ENCODE results near the gene UNC5B.
A peak's percentile ranks its signal among the peaks of the same experiment; 100 is the strongest.

UNC5B gene

DNA sequence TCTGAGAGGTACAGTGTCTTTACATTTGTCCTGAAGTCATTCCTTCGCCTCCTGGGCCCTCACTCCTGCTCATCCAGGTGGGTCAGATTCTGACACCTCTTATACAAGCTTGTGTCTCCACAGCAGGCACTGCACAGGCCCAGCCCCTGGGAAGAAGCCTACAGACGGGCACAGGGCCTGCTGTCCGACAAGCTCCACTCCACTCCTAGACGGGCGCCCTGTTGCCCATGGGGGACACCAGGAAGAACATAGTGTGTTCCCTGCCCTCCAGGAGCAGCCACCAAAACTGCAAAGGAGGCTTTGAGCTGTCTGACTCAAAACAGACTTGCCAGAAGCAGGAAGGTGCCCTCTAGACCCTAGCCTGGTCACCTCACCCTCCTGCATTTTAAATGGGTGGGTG lies 61.1 kb downstream of the UNC5B start:
- TF ChIP-seq, protein P1, sequence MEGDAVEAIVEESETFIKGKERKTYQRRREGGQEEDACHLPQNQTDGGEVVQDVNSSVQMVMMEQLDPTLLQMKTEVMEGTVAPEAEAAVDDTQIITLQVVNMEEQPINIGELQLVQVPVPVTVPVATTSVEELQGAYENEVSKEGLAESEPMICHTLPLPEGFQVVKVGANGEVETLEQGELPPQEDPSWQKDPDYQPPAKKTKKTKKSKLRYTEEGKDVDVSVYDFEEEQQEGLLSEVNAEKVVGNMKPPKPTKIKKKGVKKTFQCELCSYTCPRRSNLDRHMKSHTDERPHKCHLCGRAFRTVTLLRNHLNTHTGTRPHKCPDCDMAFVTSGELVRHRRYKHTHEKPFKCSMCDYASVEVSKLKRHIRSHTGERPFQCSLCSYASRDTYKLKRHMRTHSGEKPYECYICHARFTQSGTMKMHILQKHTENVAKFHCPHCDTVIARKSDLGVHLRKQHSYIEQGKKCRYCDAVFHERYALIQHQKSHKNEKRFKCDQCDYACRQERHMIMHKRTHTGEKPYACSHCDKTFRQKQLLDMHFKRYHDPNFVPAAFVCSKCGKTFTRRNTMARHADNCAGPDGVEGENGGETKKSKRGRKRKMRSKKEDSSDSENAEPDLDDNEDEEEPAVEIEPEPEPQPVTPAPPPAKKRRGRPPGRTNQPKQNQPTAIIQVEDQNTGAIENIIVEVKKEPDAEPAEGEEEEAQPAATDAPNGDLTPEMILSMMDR (IDR thresholded peaks at IDR 0.05), result no peak
- peaks cover 68% of the 10 kb centered on the region for H3K4me1 Mint-ChIP-seq
- DNase-seq, result no peak
- H3K36me3 Mint-ChIP-seq (ENCODE audit: low read depth), result no peaks in the 10 kb centered on the region
- no peak overlapping the region for H3K4me3 Mint-ChIP-seq
- no peaks in the 10 kb centered on the region for H3K27me3 Mint-ChIP-seq (ENCODE audit: low read depth, poor library complexity)
- no peak overlapping the region for H3K27ac Mint-ChIP-seq
- no peaks in the 10 kb centered on the region for H3K9me3 Mint-ChIP-seq

DNA sequence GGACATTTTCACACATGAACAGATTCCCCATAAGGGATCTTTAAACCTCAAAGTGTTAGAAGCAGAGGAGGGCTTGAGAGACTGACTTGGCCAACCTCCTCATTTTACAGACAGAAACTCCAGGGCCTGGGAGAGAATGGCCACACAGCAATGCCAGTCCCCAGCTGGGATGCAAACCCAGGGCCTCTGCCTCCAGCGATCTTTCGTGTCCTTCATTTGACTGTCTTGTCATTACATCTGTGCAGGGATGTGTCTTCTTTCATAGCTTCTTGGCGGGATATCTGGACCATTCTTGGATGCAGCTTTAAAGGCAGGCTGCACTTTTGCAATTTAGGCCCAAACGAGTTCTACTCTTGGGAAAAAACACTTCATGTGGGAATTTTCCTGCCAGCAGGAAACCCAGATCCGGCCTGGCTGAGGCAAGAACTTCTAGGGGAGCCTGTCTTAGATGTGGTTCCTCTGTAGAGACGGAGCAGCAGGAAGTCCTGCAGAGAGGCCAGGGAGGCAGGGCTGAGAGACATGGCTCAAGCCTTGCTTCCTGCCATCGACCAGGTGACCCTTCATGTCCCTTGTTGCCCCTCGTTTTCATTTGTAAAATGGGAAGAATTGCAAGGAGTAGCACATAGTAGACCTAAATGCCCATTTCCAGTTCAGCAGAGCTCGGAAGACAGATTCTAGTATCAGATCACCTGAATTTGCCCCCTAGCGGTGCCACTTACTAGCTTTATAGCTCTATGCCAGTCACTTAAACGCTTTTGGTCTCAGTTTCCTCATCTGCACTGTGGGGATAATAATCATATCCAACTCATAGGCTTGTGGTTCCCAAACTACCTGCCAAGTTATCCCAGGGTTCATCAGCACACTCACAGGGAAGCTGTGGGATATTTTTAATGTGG lies 62.8 kb downstream of the UNC5B start:
- no peak overlapping the region for H3K4me3 Mint-ChIP-seq
- peaks cover 1% of the 10 kb centered on the region for H3K36me3 Mint-ChIP-seq (ENCODE audit: low read depth)
- H3K9me3 Mint-ChIP-seq, result no peaks in the 10 kb centered on the region
- H3K27me3 Mint-ChIP-seq (ENCODE audit: low read depth, poor library complexity), result no peaks in the 10 kb centered on the region
- no peak for DNase-seq
- no peak overlapping the region for H3K27ac Mint-ChIP-seq
- peaks cover 62% of the 10 kb centered on the region for H3K4me1 Mint-ChIP-seq
- TF ChIP-seq, protein P1 (IDR thresholded peaks at IDR 0.05), result no peak

DNA sequence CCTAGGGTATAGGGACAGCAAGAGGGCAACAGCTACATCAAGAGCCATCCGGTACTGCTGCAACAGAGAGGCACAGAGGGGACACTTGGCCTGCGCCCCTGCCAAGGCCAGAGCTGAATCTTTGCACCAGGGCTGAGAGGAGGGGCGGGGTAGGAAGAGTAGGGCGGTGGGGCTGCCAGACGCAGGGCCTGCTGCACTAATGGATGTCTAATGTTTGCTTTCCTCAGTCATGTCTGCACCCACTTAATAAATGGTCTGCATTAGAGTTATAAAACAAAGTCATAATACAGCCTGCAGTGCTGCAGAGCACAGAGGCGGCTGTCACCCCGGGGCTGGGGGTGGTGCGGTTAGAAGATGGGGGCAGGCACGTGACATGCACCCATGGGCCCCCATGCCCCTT lies 64.5 kb downstream of the UNC5B start:
- Mint-ChIP-seq H3K9me3 (no peaks in the 10 kb centered on the region), H3K4me3 (no peak overlapping the region), H3K4me1 (peaks cover 48% of the 10 kb centered on the region), H3K27me3 (ENCODE audit: low read depth, poor library complexity) (no peaks in the 10 kb centered on the region), H3K27ac (no peak overlapping the region), H3K36me3 (ENCODE audit: low read depth) (peaks cover 8% of the 10 kb centered on the region)
- TF ChIP-seq, protein P1 (IDR thresholded peaks at IDR 0.05), result no peak
- no peak for DNase-seq

DNA sequence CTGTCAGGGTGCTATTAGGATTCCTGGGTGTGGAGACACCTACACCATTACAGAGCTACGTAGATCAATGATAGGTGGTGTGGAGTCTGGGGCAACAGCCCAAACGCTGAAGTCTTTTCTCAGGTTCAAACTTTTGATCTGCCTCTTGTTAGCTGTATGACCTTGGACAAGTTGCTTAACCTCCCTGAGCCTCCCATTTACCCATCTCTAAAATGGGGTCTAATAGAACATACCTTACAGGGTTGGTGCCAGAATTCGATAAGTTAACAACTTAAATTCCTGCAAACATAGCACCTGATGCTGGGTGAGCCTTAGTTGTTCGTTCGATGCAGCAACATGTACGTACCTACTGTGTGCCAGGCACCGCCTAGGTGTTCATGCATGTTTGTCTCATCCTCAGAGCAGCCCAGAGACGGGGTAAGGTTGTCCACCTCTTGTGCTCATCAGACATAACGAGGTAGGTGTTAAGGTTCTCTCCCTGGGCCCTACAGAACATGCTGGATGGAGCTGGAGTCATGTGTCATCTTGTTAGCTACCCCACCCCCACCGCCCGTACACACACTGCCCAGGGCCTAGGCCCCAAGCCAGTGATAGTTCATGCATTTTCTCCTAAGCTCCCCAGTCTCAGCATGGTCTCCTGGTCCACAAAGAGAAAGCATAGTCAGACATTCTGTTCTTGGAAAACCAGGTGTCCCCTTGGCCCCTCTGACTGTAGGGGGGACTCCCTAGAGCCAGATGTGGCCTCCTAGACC lies 65.7 kb downstream of the UNC5B start:
- Mint-ChIP-seq H3K4me1 (peaks cover 44% of the 10 kb centered on the region), H3K36me3 (ENCODE audit: low read depth) (peaks cover 16% of the 10 kb centered on the region), H3K4me3 (no peak overlapping the region), H3K9me3 (no peaks in the 10 kb centered on the region), H3K27me3 (ENCODE audit: low read depth, poor library complexity) (no peaks in the 10 kb centered on the region), H3K27ac (no peak overlapping the region)
- DNase-seq, result no peak
- TF ChIP-seq, protein P1 (IDR thresholded peaks at IDR 0.05), result no peak

DNA sequence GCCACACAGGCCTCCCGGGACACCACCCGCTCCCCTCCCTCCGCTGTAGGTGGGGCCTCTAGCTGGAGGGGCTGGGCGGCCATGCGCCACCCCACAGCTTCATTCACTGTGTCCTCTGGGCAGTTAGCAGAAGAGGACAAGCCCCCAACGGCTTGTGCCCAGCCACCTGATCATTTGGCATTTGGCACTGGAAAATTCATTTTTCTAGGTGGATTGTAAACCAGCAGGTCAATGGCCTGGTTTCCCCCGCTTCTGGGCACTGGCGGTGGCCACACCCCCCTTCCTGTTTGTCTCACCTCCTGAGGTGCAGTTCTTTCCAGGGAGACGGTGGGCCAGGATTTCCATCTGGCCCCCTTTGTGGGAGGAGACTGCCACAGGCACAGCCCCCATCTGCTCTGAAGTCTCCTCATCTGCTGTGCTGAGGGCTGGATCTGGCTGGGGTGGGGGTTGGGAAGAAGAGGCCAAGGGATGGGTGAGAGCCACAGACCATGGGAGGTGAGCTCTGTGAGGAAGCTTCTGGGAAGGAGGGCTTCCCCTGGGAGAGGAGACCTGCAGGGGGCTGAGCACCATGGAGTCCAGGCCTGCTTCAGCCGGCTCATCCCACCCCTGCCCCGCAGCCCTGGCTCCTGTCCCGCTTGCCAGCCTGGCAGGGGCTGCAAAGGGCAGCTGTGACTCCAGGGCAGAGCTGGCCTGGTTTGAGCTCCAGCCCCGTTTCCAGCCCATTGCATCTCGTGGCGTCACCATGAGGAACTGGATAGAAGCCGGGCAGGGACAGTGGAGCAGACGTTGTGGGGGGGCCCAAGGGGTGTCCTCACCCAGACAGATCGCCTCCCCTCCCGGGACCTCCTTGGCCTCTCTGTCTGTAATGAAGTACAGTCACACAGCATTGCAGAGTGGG lies 66.6 kb downstream of the UNC5B start:
- Mint-ChIP-seq H3K4me1 (peaks cover 52% of the 10 kb centered on the region), H3K36me3 (ENCODE audit: low read depth) (peaks cover 16% of the 10 kb centered on the region), H3K9me3 (no peaks in the 10 kb centered on the region), H3K27ac (peak overlapping the region; percentile 29), H3K4me3 (no peak overlapping the region), H3K27me3 (ENCODE audit: low read depth, poor library complexity) (no peaks in the 10 kb centered on the region)
- TF ChIP-seq, protein P1 (IDR thresholded peaks at IDR 0.05), result no peak
- no peak for DNase-seq

All from nephron progenitor cell (in vitro differentiated cells).